Smooth muscle cell (in vitro differentiated cells): ENCODE data around the gene CIBAR2. TPM values are rescaled to one million over a fixed set of nuclear protein-coding genes. Genes with fewer than 3 reads are reported as not detected.

Experiments
- DNase-seq: peaks from one replicate; lab custom pipeline; 2025; ENCODE audit not compliant: unreplicated experiment; lab: John Stamatoyannopoulos, UW
- H2AFZ ChIP-seq: fragments of 200-600 bp; sonication (generic); 2 replicates; pipeline ENCODE4 v1.6.0; 2016; ENCODE audit warnings: antibody characterized with exemption, low read depth, mild to moderate bottlenecking
- H3F3A ChIP-seq: fragments of 200-600 bp; sonication (generic); 2 replicates; pipeline ENCODE4 v1.6.0; 2017; ENCODE audit warnings: antibody characterized with exemption, low read depth
- H3K27ac ChIP-seq: fragments of 200-600 bp; sonication (generic); 2 replicates; pipeline ENCODE4 v1.5.1; 2016; ENCODE audit warnings: low read depth, mild to moderate bottlenecking
- H3K27me3 ChIP-seq: fragments of 200-600 bp; sonication (generic); 2 replicates; pipeline ENCODE4 v1.6.1; 2016; ENCODE audit warnings: low read depth, mild to moderate bottlenecking
- H3K36me3 ChIP-seq: fragments of 200-600 bp; sonication (generic); 2 replicates; pipeline ENCODE4 v1.5.1; 2016; ENCODE audit warnings: low read depth
- H3K4me1 ChIP-seq: fragments of 200-600 bp; sonication (generic); 2 replicates; pipeline ENCODE4 v1.5.1; 2016; ENCODE audit warnings: low read depth
- H3K4me2 ChIP-seq: fragments of 200-600 bp; sonication (generic); 2 replicates; pipeline ENCODE4 v1.6.0; 2016; ENCODE audit warnings: mild to moderate bottlenecking
- H3K4me3 ChIP-seq: fragments of 200-600 bp; sonication (generic); 2 replicates; pipeline ENCODE4 v1.5.1; 2016; ENCODE audit warnings: mild to moderate bottlenecking
- H3K79me2 ChIP-seq: fragments of 200-600 bp; sonication (generic); 2 replicates; pipeline ENCODE4 v1.6.0; 2016; ENCODE audit warnings: low read depth, mild to moderate bottlenecking
- H3K9ac ChIP-seq: fragments of 200-600 bp; sonication (generic); 2 replicates; pipeline ENCODE4 v1.6.0; 2016; ENCODE audit warnings: low read depth
- H3K9me3 ChIP-seq: fragments of 200-600 bp; sonication (generic); replicated peaks from 2 replicates; pipeline ENCODE4 v1.5.1; 2016; ENCODE audit warnings: low read depth
- H4K20me1 ChIP-seq: fragments of 200-600 bp; sonication (generic); 2 replicates; pipeline ENCODE4 v1.6.0; 2016; ENCODE audit warnings: low read depth
- CTCF ChIP-seq: fragments of 200-600 bp; sonication (generic); IDR thresholded peaks from 2 replicates; pipeline ENCODE4 v1.5.1; 2017; ENCODE audit warnings: borderline replicate concordance, mild to moderate bottlenecking, antibody characterized with exemption; ENCODE audit not compliant: insufficient read depth, poor library complexity, severe bottlenecking
- WGBS: methylation state at CpG from one replicate; pipeline ENCODE4 v1.1.7; 2016; ENCODE audit warnings: low lambda C conversion rate; 5-methylcytosine and 5-hydroxymethylcytosine counted together
- polyA plus RNA-seq: library from polyadenylated mRNA; unstranded; fragments of >200 nt; fragmentation: Nextera tagmentation; extraction: Ambion mirVana; gene quantifications from 2 replicates; pipeline ENCODE4 v1.2.1, GENCODE V29; 2016
- total RNA-seq: library from RNA; depleted of rRNA; stranded (reverse); fragments of >200 nt; gene quantifications from 2 replicates; pipeline ENCODE4 v1.2.3, GENCODE V29; 2014

CIBAR2 gene
- total RNA-seq (not detected in 2 replicates), polyA plus RNA-seq (not detected in 2 replicates)

- no peaks in the 10 kb centered on the region for H3K36me3 ChIP-seq
- H4K20me1 ChIP-seq: no peaks in the 10 kb centered on the region
Observed at GRCh38 chr16:85112364-85112763, at the start of gene CIBAR2. Gene CIBAR2 (minus strand): TSS chr16:85112472. CDS start chr16:85112352, 120 bp downstream.

GRCh38 chr16:85159179-85159980 is 47.1 kb upstream of the CIBAR2 start:
- H2AFZ ChIP-seq: no peak overlapping the region
- H3K9me3 ChIP-seq: no peaks in the 10 kb centered on the region
- no peaks in the 10 kb centered on the region for H3K36me3 ChIP-seq
- no peak for DNase-seq
- no peak overlapping the region for H3K9ac ChIP-seq
- H3K4me2 ChIP-seq: no peak overlapping the region
- WGBS: 84% methylated on average over 13 of the region's 13 CpGs
- no peaks in the 10 kb centered on the region for H3K27me3 ChIP-seq
- peaks cover 9% of the 10 kb centered on the region for H3F3A ChIP-seq
- H3K79me2 ChIP-seq: no peaks in the 10 kb centered on the region
- TF ChIP-seq CTCF: no peak
- H3K27ac ChIP-seq: no peak overlapping the region
- no peaks in the 10 kb centered on the region for H4K20me1 ChIP-seq
- no peak overlapping the region for H3K4me3 ChIP-seq
- H3K4me1 ChIP-seq: peaks cover 7% of the 10 kb centered on the region

More at GRCh38 chr16:85112364-85112763, at the start of gene CIBAR2:
- Histone ChIP-seq H3K9ac (no peak within 1 kb of the TSS), H3K27ac (no peak within 1 kb of the TSS), H3K4me3 (no peak within 1 kb of the TSS), H3K27me3 (no peaks in the 10 kb centered on the region), H3K4me1 (no peaks in the 10 kb centered on the region), H3F3A (no peaks in the 10 kb centered on the region), H3K79me2 (no peaks in the 10 kb centered on the region), H3K4me2 (no peak within 1 kb of the TSS), H3K9me3 (no peaks in the 10 kb centered on the region), H2AFZ (no peak within 1 kb of the TSS)
- WGBS: 59% methylated on average over 15 of the region's 15 CpGs
- no peak for TF ChIP-seq CTCF
- DNase-seq: no peak

- Histone ChIP-seq H3K79me2 (no peaks in the 10 kb centered on the region), H3K27ac (no peak overlapping the region), H3K4me3 (no peak overlapping the region), H3K36me3 (no peaks in the 10 kb centered on the region), H2AFZ (no peak overlapping the region), H3K4me1 (peaks cover 7% of the 10 kb centered on the region), H4K20me1 (no peaks in the 10 kb centered on the region), H3K27me3 (no peaks in the 10 kb centered on the region), H3K9me3 (no peaks in the 10 kb centered on the region), H3K9ac (no peak overlapping the region), H3K4me2 (no peak overlapping the region), H3F3A (peaks cover 9% of the 10 kb centered on the region)
- WGBS: 85% methylated on average over 14 of the region's 14 CpGs
- DNase-seq: no peak
- no peak for TF ChIP-seq CTCF
Observed at GRCh38 chr16:85158743-85159178, 46.5 kb upstream of the CIBAR2 start.
